HG02642 (cell line): ENCODE measurements around the gene CNTN6.
"Not testable (repeated sequence)": the region's sequence is repeated elsewhere in the genome, so short reads cannot be mapped to it uniquely, and the experiment has no call there.

Experiments
- ATAC-seq: cut with Tn5 transposase; IDR thresholded peaks from one replicate; pipeline ENCODE4 v1.9.1; 2021; ENCODE audit warnings: mild to moderate bottlenecking; ENCODE audit not compliant: unreplicated experiment, poor library complexity

CNTN6 gene

GRCh38 chr3:1272546-1273265 lies 179.9 kb downstream of the CNTN6 start:
- ATAC-seq = no peak

GRCh38 chr3:1275495-1275894 lies 182.7 kb downstream of the CNTN6 start:
- no peak for ATAC-seq

GRCh38 chr3:1287815-1288214 lies 195.0 kb downstream of the CNTN6 start:
- no peak for ATAC-seq

GRCh38 chr3:1288805-1289494 lies 196.1 kb downstream of the CNTN6 start:
- ATAC-seq = no peak

- no peak for ATAC-seq
Observed at GRCh38 chr3:1292571-1293071, 199.8 kb downstream of the CNTN6 start.

- ATAC-seq = no peak
Observed at GRCh38 chr3:1294586-1294985, 201.8 kb downstream of the CNTN6 start.

GRCh38 chr3:1318296-1319005 lies 225.6 kb downstream of the CNTN6 start:
- ATAC-seq = no peak

GRCh38 chr3:1326546-1326945 lies 233.7 kb downstream of the CNTN6 start:
- no peak for ATAC-seq

GRCh38 chr3:1330107-1330506 lies 237.3 kb downstream of the CNTN6 start:
- ATAC-seq = no peak

- ATAC-seq = no peak
Observed at GRCh38 chr3:1346386-1346785, 253.6 kb downstream of the CNTN6 start.

GRCh38 chr3:1348547-1348946 lies 255.7 kb downstream of the CNTN6 start:
- ATAC-seq = no peak

GRCh38 chr3:1350885-1351284 lies 258.1 kb downstream of the CNTN6 start:
- ATAC-seq = no peak

GRCh38 chr3:1355691-1356090 lies 262.9 kb downstream of the CNTN6 start:
- ATAC-seq = no peak

GRCh38 chr3:1356101-1356500 lies 263.3 kb downstream of the CNTN6 start:
- ATAC-seq = no peak

GRCh38 chr3:1365528-1365927 lies 272.7 kb downstream of the CNTN6 start:
- no peak for ATAC-seq

- no peak for ATAC-seq
Observed at GRCh38 chr3:1374471-1374870, 281.6 kb downstream of the CNTN6 start.

- no peak for ATAC-seq
Observed at GRCh38 chr3:1375145-1375544, 282.3 kb downstream of the CNTN6 start.

GRCh38 chr3:1380926-1381646 lies 288.3 kb downstream of the CNTN6 start:
- peak; percentile 85 for ATAC-seq

GRCh38 chr3:1381647-1382036 lies 288.8 kb downstream of the CNTN6 start:
- peak; percentile 52 for ATAC-seq

- ATAC-seq = not testable (repeated sequence)
Observed at GRCh38 chr3:1387396-1387905, 294.6 kb downstream of the CNTN6 start.
